HL-60 (cell line): ENCODE data around the gene C14orf39.

Experiments used
- CTCF ChIP-seq: IDR thresholded peaks from one replicate; pipeline ENCODE4 v1.5.1; 2011; ENCODE audit warnings: low read length, control low read depth, inconsistent platforms; ENCODE audit not compliant: insufficient read depth
- SPI1 ChIP-seq: IDR thresholded peaks from 2 replicates; pipeline ENCODE4 v1.6.1; 2012; ENCODE audit warnings: low read depth, mild to moderate bottlenecking, borderline replicate concordance

GRCh38 chr14:60495946-60496345 is 10.1 kb upstream of the C14orf39 start:
- TF ChIP-seq CTCF = no peak
- TF ChIP-seq SPI1 = no peak
